Measurements from ENCODE around the gene KLHL28.

GRCh38 chr14:44966601-44967336, 5.0 kb upstream of the KLHL28 start:
- TF ChIP-seq CTCF (IDR thresholded peaks at IDR 0.05) (no peak), POLR2A (IDR thresholded peaks at IDR 0.05) (no peak), POLR2AphosphoS5 (IDR thresholded peaks at IDR 0.05; ENCODE audit: insufficient read depth in 1 of 2, low read depth in 1 of 2) (no peak)
